Ovary (tissue), 3 donors: ENCODE data around the gene CARMIL3.
"Not testable (repeated sequence)": the region's sequence is repeated elsewhere in the genome, so short reads cannot be mapped to it uniquely, and the experiment has no call there.

Experiments used
- EP300 ChIP-seq: sonication (generic); formaldehyde crosslinking; IDR thresholded peaks from one replicate; pipeline ENCODE4 v1.6.1; 2017; ENCODE audit warnings: antibody characterized with exemption
- TF ChIP-seq, protein P1 (sequence below), 3 donors: fragments of 450-650 bp in 2 of 3; fragments of 200-600 bp in 1 of 3; IDR thresholded peaks; one replicate each; pipeline versions ENCODE4 v1.5.1 to v1.8.0; 2016 to 2022; ENCODE audit warnings: antibody characterized with exemption in 3 of 3, mild to moderate bottlenecking in 1 of 3
- donor health status: DM: no; HTN: no; CAD: no.

DNA sequence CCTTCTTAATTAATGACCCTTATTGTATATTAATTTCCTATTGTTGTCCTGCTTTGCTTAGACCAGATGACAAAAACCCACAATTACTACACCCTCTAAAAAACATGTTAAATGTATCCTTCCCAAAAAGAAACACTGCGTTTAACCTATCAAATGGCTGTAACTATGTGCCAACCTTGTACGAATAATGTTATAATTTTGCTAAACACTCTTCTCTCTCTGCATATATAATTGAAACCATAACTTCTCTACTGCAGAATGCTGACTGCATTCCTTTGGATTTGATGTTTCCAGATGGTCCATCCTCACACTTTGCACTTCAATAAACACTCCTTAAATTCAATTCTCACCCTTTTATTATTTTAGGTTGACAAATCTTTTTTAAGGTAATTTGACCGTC is 31.3 kb upstream of the CARMIL3 start:
- TF ChIP-seq EP300: not testable (repeated sequence)
- TF ChIP-seq, protein P1, sequence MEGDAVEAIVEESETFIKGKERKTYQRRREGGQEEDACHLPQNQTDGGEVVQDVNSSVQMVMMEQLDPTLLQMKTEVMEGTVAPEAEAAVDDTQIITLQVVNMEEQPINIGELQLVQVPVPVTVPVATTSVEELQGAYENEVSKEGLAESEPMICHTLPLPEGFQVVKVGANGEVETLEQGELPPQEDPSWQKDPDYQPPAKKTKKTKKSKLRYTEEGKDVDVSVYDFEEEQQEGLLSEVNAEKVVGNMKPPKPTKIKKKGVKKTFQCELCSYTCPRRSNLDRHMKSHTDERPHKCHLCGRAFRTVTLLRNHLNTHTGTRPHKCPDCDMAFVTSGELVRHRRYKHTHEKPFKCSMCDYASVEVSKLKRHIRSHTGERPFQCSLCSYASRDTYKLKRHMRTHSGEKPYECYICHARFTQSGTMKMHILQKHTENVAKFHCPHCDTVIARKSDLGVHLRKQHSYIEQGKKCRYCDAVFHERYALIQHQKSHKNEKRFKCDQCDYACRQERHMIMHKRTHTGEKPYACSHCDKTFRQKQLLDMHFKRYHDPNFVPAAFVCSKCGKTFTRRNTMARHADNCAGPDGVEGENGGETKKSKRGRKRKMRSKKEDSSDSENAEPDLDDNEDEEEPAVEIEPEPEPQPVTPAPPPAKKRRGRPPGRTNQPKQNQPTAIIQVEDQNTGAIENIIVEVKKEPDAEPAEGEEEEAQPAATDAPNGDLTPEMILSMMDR (IDR thresholded peaks at IDR 0.05): not testable (repeated sequence)
